Measurements from ENCODE around the gene ELP2.

GRCh38 chr18:36149514-36150289 lies 20.0 kb downstream of the ELP2 start:
- TF ChIP-seq CTCF (conservative IDR thresholded peaks at IDR 0.05; ENCODE audit: low read depth, low read length) (no peak), EZH2 (IDR thresholded peaks at IDR 0.05; ENCODE audit: borderline replicate concordance, low read depth, low read length, poor library complexity, severe bottlenecking) (no peak)

Measured in A673 (cell line).